ENCODE data around the gene CCT6A. TPM values are rescaled to one million over a fixed set of nuclear protein-coding genes. Genes with fewer than 3 reads are reported as not detected.

CCT6A gene
- total RNA-seq, 1 experiment from 2014 or later, result 257 TPM

GRCh38 chr7:56086761-56087160 lies 35.2 kb downstream of the CCT6A start:
- CTCF ChIA-PET, result no interaction called here
- POLR2A ChIA-PET, result no interaction called here

GRCh38 chr7:56087445-56087844 lies 35.9 kb downstream of the CCT6A start:
- Histone ChIP-seq H3K9me2 (ENCODE audit: insufficient read depth) (no peaks in the 10 kb centered on the region), H3K36me3 (ENCODE audit: control insufficient read depth in 1 of 2, insufficient read depth in 2 of 2, low read length in 2 of 2) (no peaks in the 10 kb centered on the region; a peak in 1 of 4 replicates), H3K9ac (ENCODE audit: low read length) (no peak overlapping the region), H3K79me2 (ENCODE audit: insufficient read depth, low read length) (no peaks in the 10 kb centered on the region), H4K20me1 (ENCODE audit: insufficient read depth) (no peaks in the 10 kb centered on the region), H3K27ac (ENCODE audit: low read depth, low read length) (no peak overlapping the region), H3K4me2 (ENCODE audit: low read length) (no peak overlapping the region), H3K4me1 (ENCODE audit: control insufficient read depth in 1 of 2, insufficient read depth in 2 of 2, low read length in 2 of 2) (peaks cover under 1 to 6% of the 10 kb centered on the region in 2 experiments; a peak in 3 of 4 replicates), H2AFZ (ENCODE audit: low read depth, low read length, poor library complexity, severe bottlenecking) (no peak overlapping the region), H3K9me3 (ENCODE audit: control insufficient read depth in 1 of 2, insufficient read depth in 1 of 2, low read depth in 1 of 2, low read length in 2 of 2) (no peaks in the 10 kb centered on the region), H3K27me3 (ENCODE audit: insufficient read depth, low read length) (no peaks in the 10 kb centered on the region), H3K4me3 (replicated peaks in 1 of 2; ENCODE audit: low read depth in 1 of 2, low read length in 2 of 2) (no peak overlapping the region)
- CTCF ChIA-PET, result no interaction called here
- TF ChIP-seq CTCF (IDR thresholded peaks at IDR 0.05 in 2 of 3, conservative IDR thresholded peaks at IDR 0.05 in 1 of 3; ENCODE audit: borderline replicate concordance in 1 of 3, insufficient read depth in 1 of 3, low read depth in 2 of 3, low read length in 2 of 3) (no peak), JUND (IDR thresholded peaks at IDR 0.05) (no peak), CBX3 (IDR thresholded peaks at IDR 0.05; ENCODE audit: low read depth) (no peak), EZH2phosphoT487 (IDR thresholded peaks at IDR 0.05; ENCODE audit: borderline replicate concordance) (no peak), SP1 (IDR thresholded peaks at IDR 0.05; ENCODE audit: low read depth) (no peak), POLR2A (IDR thresholded peaks at IDR 0.05; ENCODE audit: borderline replicate concordance, extremely low read depth, insufficient read depth, insufficient read length) (no peak), ATF3 (IDR thresholded peaks at IDR 0.05) (no peak), ZBTB33 (IDR thresholded peaks at IDR 0.05; ENCODE audit: extremely low read depth, insufficient replicate concordance, low read length) (no peak), YY1 (IDR thresholded peaks at IDR 0.05; ENCODE audit: extremely low read depth, insufficient replicate concordance, low read depth, low read length) (no peak), RAD21 (IDR thresholded peaks at IDR 0.05; ENCODE audit: low read depth) (no peak), EZH2 (IDR thresholded peaks at IDR 0.05) (no peak)
- RAD21 ChIA-PET (ENCODE audit: low non-redundant PET in 1 of 2, low total read pairs in 2 of 2, uncharacterized antibody in 2 of 2, unreplicated experiment in 2 of 2), result no interaction called here
- ATAC-seq, result no peak
- BruUV-seq (replicated peaks), result no TSS peak
- no peak for DNase-seq (ENCODE audit: low read depth, low spot score)
- intact Hi-C loops (cut with micrococcal nuclease), result no loop called here
- POLR2A ChIA-PET, result no interaction called here

More at GRCh38 chr7:56086761-56087160, 35.2 kb downstream of the CCT6A start:
- H4K20me1 ChIP-seq (ENCODE audit: insufficient read depth), result no peaks in the 10 kb centered on the region
- no peak for TF ChIP-seq TCF7L2 (IDR thresholded peaks at IDR 0.05; ENCODE audit: borderline replicate concordance, extremely low read depth, insufficient read depth, insufficient read length)
- no peak overlapping the region for H2AFZ ChIP-seq (ENCODE audit: low read depth, low read length, poor library complexity, severe bottlenecking)
- H3K27me3 ChIP-seq (ENCODE audit: insufficient read depth, low read length), result no peaks in the 10 kb centered on the region
- H3K4me3 ChIP-seq (replicated peaks in 1 of 2; ENCODE audit: low read depth in 1 of 2, low read length in 2 of 2), result no peak overlapping the region
- H3K36me3 ChIP-seq (ENCODE audit: control insufficient read depth in 1 of 2, insufficient read depth in 2 of 2, low read length in 2 of 2), result no peaks in the 10 kb centered on the region; a peak in 1 of 4 replicates
- no peak overlapping the region for H3K9ac ChIP-seq (ENCODE audit: low read length)
- no peak overlapping the region for H3K4me2 ChIP-seq (ENCODE audit: low read length)
- no peaks in the 10 kb centered on the region for H3K9me2 ChIP-seq (ENCODE audit: insufficient read depth)
- H3K27ac ChIP-seq (ENCODE audit: low read depth, low read length), result no peak overlapping the region
- H3K9me3 ChIP-seq (ENCODE audit: control insufficient read depth in 1 of 2, insufficient read depth in 1 of 2, low read depth in 1 of 2, low read length in 2 of 2), result no peaks in the 10 kb centered on the region
- no peak for ATAC-seq
- peaks cover 0 to 6% of the 10 kb centered on the region in 2 experiments; a peak in 1 of 4 replicates for H3K4me1 ChIP-seq (ENCODE audit: control insufficient read depth in 1 of 2, insufficient read depth in 2 of 2, low read length in 2 of 2)
- BruUV-seq (replicated peaks), result no TSS peak
- no peak for DNase-seq (ENCODE audit: low read depth, low spot score)
- RAD21 ChIA-PET (ENCODE audit: low non-redundant PET in 1 of 2, low total read pairs in 2 of 2, uncharacterized antibody in 2 of 2, unreplicated experiment in 2 of 2), result no interaction called here
- H3K79me2 ChIP-seq (ENCODE audit: insufficient read depth, low read length), result no peaks in the 10 kb centered on the region
- intact Hi-C loops (cut with micrococcal nuclease), result no loop called here

All from HCT116 (cell line).